GM19372 (cell line): Measurements from ENCODE around the gene TLL1.

Experiments
- ATAC-seq: cut with Tn5 transposase; IDR thresholded peaks from one replicate; pipeline ENCODE4 v1.9.1; 2021; ENCODE audit warnings: mild to moderate bottlenecking, low read depth, moderate library complexity; ENCODE audit not compliant: unreplicated experiment

The TLL1 gene

GRCh38 chr4:165970703-165971420 lies 97.8 kb downstream of the TLL1 start:
- no peak for ATAC-seq

DNA sequence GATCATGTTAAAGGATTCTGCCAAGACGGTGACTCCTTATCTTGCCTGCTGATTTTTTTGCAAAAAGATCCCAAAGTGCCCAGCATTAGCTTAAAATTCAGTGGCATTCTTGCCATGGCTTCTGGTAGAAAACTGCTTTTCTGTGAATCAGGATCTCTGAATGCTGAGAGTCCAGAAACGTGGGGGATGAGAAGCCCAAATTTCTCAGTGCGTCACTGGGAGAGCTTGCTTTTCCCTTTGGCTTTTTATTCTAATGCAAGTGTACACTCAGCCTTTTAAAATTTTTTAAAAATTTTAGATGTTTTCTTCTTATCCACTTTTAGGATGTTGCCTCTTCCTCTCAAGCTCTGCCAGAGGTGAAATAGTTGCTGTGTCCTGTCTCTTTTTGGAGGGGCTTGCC lies 98.4 kb downstream of the TLL1 start:
- ATAC-seq = no peak

GRCh38 chr4:165971933-165972332 lies 98.9 kb downstream of the TLL1 start:
- no peak for ATAC-seq

DNA sequence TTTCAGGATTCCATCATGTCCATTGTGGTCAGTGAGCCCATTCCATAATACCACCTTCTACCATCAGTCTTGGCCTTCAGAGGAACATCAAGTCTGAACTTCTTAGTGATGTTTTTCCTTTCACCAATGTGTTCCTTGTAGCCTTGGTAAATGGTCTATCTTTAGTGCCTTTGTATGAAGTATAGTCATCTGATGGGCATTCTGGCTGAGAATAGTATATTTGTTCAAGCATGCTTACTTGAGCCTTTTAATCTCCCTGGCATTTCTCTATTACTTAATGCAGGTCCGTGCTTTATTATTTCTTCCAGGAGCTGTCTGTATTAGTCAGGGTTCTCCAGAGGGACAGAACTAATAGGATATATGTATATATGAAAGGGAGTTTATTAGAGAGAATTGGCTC lies 99.7 kb downstream of the TLL1 start:
- no peak for ATAC-seq

- ATAC-seq = no peak
Measured at GRCh38 chr4:165982934-165983333, 109.9 kb downstream of the TLL1 start.

GRCh38 chr4:165986956-165987698 lies 114.1 kb downstream of the TLL1 start:
- ATAC-seq = no peak

DNA sequence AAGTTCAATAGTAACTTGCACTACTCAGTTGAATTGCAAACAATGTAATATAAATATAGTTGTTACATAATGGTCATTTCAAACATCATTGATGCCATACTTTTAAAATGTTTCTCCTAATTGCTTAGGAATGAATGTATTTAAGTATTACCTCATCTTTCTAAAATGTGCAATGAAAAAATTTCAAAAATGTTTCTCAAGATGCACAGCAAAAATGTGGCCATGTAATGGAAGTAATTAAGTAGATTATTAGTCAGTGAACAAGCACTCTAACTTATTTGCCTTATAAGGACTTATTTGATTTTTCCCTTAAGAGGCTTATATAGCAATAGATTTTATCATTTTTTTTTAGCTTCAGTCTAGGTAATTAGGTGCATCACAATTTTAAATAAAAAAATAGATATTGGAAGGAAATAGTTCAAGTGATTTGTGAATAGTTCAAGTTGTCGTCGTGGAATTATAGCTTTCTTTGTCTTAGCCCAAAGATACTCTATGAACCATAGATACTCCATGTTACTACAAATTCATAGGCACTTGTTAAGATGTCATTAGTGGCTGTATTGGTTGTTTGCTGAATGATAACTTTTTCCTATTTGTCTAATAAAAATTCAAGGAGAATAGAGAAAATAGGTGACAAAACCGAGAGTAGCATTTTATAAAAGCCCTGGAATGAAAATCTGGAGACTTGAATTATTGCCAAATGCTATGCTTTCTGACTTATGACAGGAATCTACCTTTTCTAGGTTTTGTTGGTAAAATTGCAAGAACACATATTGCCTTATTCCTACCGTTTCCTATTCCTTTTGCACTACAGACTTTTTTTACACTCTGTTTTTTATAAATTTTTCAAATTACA lies 118.5 kb downstream of the TLL1 start:
- no peak for ATAC-seq

- ATAC-seq = no peak
Measured at GRCh38 chr4:165992283-165992682, 119.2 kb downstream of the TLL1 start.

DNA sequence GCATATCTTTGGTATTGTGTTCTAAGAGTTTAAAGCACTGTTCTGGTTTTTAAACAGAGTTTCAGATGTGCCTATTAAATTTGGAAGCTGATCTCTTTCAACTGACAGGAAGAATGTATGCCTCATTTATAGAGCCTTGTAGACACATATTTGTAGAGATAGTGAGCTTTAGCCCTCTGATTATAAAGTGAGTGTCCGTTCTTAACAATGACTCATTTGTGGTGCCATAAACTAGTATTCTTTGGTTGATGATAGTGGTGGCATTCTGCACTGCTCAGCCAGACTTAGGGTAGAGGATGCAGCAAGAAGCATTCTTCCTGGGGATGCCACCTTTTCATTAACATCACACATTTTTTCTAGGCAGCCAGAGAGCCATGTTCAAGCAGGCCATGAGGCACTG lies 121.7 kb downstream of the TLL1 start:
- no peak for ATAC-seq

DNA sequence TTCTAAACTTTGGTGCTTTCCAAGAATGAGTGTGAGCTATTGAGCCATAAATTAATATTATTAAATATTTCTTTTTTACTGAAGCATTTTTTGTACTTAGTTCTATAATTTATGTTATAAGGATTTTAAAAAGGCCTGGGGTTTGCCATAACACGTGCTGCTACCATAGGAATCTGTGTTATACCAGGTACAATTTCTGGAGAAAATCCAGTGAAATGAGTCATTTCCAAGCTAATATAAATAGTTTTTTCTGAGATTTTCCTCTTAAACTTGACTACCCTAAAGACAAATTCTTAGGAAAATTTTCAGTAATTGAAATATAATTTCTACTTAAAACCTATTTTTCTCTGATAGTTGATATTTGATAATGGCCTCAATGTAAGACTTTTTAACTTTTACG lies 130.8 kb downstream of the TLL1 start:
- no peak for ATAC-seq

GRCh38 chr4:166006217-166006616 lies 133.2 kb downstream of the TLL1 start:
- ATAC-seq = no peak

GRCh38 chr4:166008510-166008909 lies 135.5 kb downstream of the TLL1 start:
- ATAC-seq = no peak

DNA sequence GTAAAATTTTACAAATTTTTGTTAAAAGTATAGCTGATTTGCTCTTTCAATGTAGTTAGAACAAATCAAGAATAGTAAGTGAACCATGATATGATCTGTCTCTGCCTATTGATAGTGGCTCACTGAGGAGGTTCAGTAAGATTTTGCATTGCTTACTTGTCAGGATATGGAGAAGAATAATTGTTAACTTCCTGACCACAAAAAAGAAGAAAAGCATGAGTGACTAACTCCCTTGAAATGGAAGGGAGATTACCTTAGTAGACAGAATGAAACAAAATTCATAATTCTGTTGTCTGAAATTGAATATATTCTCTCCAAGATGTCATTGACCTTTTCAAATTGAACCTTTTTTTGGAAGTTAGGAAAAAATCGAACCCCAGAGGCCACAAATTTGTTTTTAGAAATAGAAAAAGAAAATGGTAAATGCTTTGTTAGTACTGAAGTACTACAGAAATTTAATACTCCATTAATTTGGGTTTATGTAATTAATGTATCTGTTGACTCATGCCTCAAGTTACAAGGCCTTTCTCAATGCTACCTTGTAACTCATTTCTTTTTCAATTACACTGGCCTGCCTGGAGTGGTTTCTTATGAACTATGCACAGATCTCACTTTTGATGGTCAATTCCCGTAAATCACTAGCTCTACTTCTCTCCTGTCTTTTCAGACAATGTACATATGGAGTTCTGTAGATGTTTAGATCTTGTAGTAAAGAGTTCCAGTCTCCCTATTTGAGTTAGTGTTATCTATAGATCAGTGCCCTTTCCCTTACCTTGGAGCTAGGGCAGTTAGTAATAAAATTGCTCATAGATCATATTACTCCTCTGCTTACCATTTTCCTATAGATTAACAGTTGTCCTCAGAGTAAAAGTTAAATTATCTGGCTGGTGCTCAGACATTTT lies 139.3 kb downstream of the TLL1 start:
- no peak for ATAC-seq

GRCh38 chr4:166014411-166014810 lies 141.4 kb downstream of the TLL1 start:
- ATAC-seq = no peak

GRCh38 chr4:166017804-166018203 lies 144.8 kb downstream of the TLL1 start:
- no peak for ATAC-seq

- ATAC-seq = no peak
Measured at GRCh38 chr4:166019441-166020220, 146.6 kb downstream of the TLL1 start.

GRCh38 chr4:166021617-166022016 lies 148.6 kb downstream of the TLL1 start:
- ATAC-seq = no peak

- ATAC-seq = no peak
Measured at GRCh38 chr4:166034965-166035364, 161.9 kb downstream of the TLL1 start.

DNA sequence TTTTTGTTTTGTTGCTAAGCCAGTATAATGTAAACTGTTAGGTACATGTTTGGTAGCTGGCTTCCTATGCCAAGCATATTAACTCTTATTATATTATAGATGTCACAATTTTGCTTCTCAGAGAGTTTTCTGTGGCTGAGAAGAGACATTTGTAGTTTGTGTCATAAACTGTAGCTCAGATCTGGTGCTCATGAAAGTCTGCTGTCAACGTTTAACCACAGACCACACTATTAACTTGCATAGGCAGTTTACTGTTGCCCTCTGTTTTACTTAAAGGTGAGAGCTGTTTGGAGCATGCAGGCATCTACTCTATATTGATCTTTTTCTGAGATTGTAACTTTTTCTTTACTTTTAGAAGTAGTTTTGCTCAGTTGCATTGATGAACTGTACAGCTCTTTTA lies 166.8 kb downstream of the TLL1 start:
- no peak for ATAC-seq
